ENCODE results near the gene CRYBG1.

CRYBG1 gene

GRCh38 chr6:106360410-106360988 is at the start of gene CRYBG1:
Gene CRYBG1, plus strand, starts transcription at chr6:106360717. Its CDS starts 192 bp downstream, at chr6:106360909.
- DNase-seq, result peak; percentile 68

GRCh38 chr6:106315765-106316374 is 44.6 kb upstream of the CRYBG1 start:
- DNase-seq, result peak; percentile 75

- DNase-seq, result no peak
These were observed 44.1 kb upstream of the CRYBG1 start for GRCh38 chr6:106316375-106316766.

GRCh38 chr6:106318061-106318460 is 42.5 kb upstream of the CRYBG1 start:
- DNase-seq, result peak; percentile 9

GRCh38 chr6:106318851-106319250 is 41.7 kb upstream of the CRYBG1 start:
- DNase-seq, result no peak

- no peak for DNase-seq
These were observed 38.6 kb upstream of the CRYBG1 start for GRCh38 chr6:106321940-106322339.

- no peak for DNase-seq
These were observed 35.7 kb upstream of the CRYBG1 start for GRCh38 chr6:106324726-106325335.

- DNase-seq, result peak; percentile 94
These were observed 35.0 kb upstream of the CRYBG1 start, which contains the start of gene ATG5 for GRCh38 chr6:106325336-106326178. Gene ATG5, minus strand, starts transcription at chr6:106325760. Its CDS starts 9,552 bp downstream, at chr6:106316208.

- no peak for DNase-seq
These were observed 25.7 kb upstream of the CRYBG1 start for GRCh38 chr6:106334646-106335448.

GRCh38 chr6:106339334-106340029 is 21.0 kb upstream of the CRYBG1 start:
- peak; percentile 81 for DNase-seq

GRCh38 chr6:106347219-106347618 is 13.3 kb upstream of the CRYBG1 start:
- DNase-seq, result no peak

- no peak for DNase-seq
These were observed 4.1 kb upstream of the CRYBG1 start for GRCh38 chr6:106356378-106356777.

- no peak for DNase-seq
These were observed 533 bp upstream of the CRYBG1 start for GRCh38 chr6:106359959-106360409.

- DNase-seq, result no peak
These were observed 493 bp downstream of the CRYBG1 start for GRCh38 chr6:106360989-106361430.

- no peak for DNase-seq
These were observed 3.1 kb downstream of the CRYBG1 start for GRCh38 chr6:106363401-106364138.

- DNase-seq, result no peak
These were observed 9.2 kb downstream of the CRYBG1 start for GRCh38 chr6:106369739-106370138.

- DNase-seq, result no peak
These were observed 10.1 kb downstream of the CRYBG1 start for GRCh38 chr6:106370639-106371038.

- no peak for DNase-seq
These were observed 12.5 kb downstream of the CRYBG1 start for GRCh38 chr6:106372838-106373501.

GRCh38 chr6:106373502-106374239 is 13.2 kb downstream of the CRYBG1 start:
- no peak for DNase-seq

Data from NCI-H2029 treated with DMSO at 0.1 percent for 48 hours (cell line).